ENCODE measurements around the gene OTP. TPM values are rescaled to one million over a fixed set of nuclear protein-coding genes. Genes with fewer than 3 reads are reported as not detected.

The OTP gene
- total and polyA plus RNA-seq, 2 donors (not counting 1 experiment from before 2014, with no cell fraction given), result 0.03 TPM; not detected in 1

GRCh38 chr5:77658662-77659061 is 20.1 kb upstream of the OTP start:
- Mint-ChIP-seq H3K27me3 (peaks cover 38% of the 10 kb centered on the region), H3K4me1 (no peaks in the 10 kb centered on the region), H3K4me3 (no peak overlapping the region), H3K9me3 (ENCODE audit: insufficient read depth) (no peaks in the 10 kb centered on the region), H3K27ac (no peak overlapping the region)
- H4K20me1 ChIP-seq (ENCODE audit: control insufficient read depth, insufficient read depth, low read length, poor library complexity, severe bottlenecking), result no peaks in the 10 kb centered on the region
- no peak overlapping the region for H2AFZ ChIP-seq (ENCODE audit: insufficient read depth, low read depth, low read length, poor library complexity, severe bottlenecking)
- H3K27ac ChIP-seq (ENCODE audit: low read length in 2 of 2), result no peak overlapping the region
- TF ChIP-seq, protein P1, sequence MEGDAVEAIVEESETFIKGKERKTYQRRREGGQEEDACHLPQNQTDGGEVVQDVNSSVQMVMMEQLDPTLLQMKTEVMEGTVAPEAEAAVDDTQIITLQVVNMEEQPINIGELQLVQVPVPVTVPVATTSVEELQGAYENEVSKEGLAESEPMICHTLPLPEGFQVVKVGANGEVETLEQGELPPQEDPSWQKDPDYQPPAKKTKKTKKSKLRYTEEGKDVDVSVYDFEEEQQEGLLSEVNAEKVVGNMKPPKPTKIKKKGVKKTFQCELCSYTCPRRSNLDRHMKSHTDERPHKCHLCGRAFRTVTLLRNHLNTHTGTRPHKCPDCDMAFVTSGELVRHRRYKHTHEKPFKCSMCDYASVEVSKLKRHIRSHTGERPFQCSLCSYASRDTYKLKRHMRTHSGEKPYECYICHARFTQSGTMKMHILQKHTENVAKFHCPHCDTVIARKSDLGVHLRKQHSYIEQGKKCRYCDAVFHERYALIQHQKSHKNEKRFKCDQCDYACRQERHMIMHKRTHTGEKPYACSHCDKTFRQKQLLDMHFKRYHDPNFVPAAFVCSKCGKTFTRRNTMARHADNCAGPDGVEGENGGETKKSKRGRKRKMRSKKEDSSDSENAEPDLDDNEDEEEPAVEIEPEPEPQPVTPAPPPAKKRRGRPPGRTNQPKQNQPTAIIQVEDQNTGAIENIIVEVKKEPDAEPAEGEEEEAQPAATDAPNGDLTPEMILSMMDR (IDR thresholded peaks at IDR 0.05), result no peak
- TF ChIP-seq EZH2 (IDR thresholded peaks at IDR 0.05; ENCODE audit: borderline replicate concordance, insufficient read depth, low read depth, low read length, poor library complexity, severe bottlenecking), result no peak
- no peaks in the 10 kb centered on the region for H3K79me2 ChIP-seq (ENCODE audit: control insufficient read depth, insufficient read depth, low read length)
- no peaks in the 10 kb centered on the region for H3K4me1 ChIP-seq (ENCODE audit: control insufficient read depth in 2 of 2, insufficient read depth in 2 of 2, low read length in 2 of 2)
- ChIA-PET POLR2A (no interaction called here), CTCF (no interaction called here)
- H3K9me3 ChIP-seq (ENCODE audit: control extremely low read depth in 1 of 3, control insufficient read depth in 2 of 3, insufficient read depth in 1 of 3, low read length in 2 of 3), result peaks cover 0 to 2% (median 1%) of the 10 kb centered on the region in 3 donors
- H3K4me2 ChIP-seq (replicated peaks; ENCODE audit: low read depth, low read length, poor library complexity, severe bottlenecking), result no peak overlapping the region
- ATAC-seq (ENCODE audit: low read depth) (no peak), DNase-seq (no peak)
- no peaks in the 10 kb centered on the region for H3K36me3 ChIP-seq (replicated peaks in 1 of 2; ENCODE audit: control extremely low read depth in 1 of 2, control insufficient read depth in 1 of 2, extremely low read depth in 1 of 2, insufficient read depth in 2 of 2, low read length in 1 of 2)
- H3K9ac ChIP-seq (ENCODE audit: low read length), result no peak overlapping the region
- intact Hi-C loops (cut with micrococcal nuclease), result no loop called here
- no peak overlapping the region for H3K4me3 ChIP-seq (ENCODE audit: control extremely low read depth in 1 of 5, extremely low read depth in 1 of 5, insufficient read depth in 1 of 5, low read depth in 2 of 5, low read length in 4 of 5)
- H3K27me3 ChIP-seq (replicated peaks in 1 of 4; ENCODE audit: control extremely low read depth in 1 of 4, control insufficient read depth in 3 of 4, insufficient read depth in 4 of 4, low read length in 3 of 4), result peaks cover 0 to 5% (median 0%) of the 10 kb centered on the region in 4 experiments

- ATAC-seq (ENCODE audit: low read depth) (no peak), DNase-seq (no peak)
- WGBS (ENCODE audit: insufficient coverage), result 100% methylated on average over 1 of the region's 2 CpGs
- Mint-ChIP-seq H3K27ac (no peak overlapping the region), H3K27me3 (peaks cover 66% of the 10 kb centered on the region), H3K4me3 (no peak overlapping the region), H3K4me1 (no peaks in the 10 kb centered on the region), H3K9me3 (ENCODE audit: insufficient read depth) (no peaks in the 10 kb centered on the region)
- CTCF ChIA-PET, result no interaction called here
- intact Hi-C loops (cut with micrococcal nuclease), result no loop called here
- POLR2A ChIA-PET, result no interaction called here
- no peaks in the 10 kb centered on the region for H3K4me1 ChIP-seq (ENCODE audit: control insufficient read depth in 2 of 2, insufficient read depth in 2 of 2, low read length in 2 of 2)
- H3K79me2 ChIP-seq (ENCODE audit: control insufficient read depth, insufficient read depth, low read length), result no peaks in the 10 kb centered on the region
- H3K27me3 ChIP-seq (replicated peaks in 1 of 4; ENCODE audit: control extremely low read depth in 1 of 4, control insufficient read depth in 3 of 4, insufficient read depth in 4 of 4, low read length in 3 of 4), result peaks cover 2 to 45% (median 16%) of the 10 kb centered on the region in 4 experiments
- no peaks in the 10 kb centered on the region for H3K36me3 ChIP-seq (replicated peaks in 1 of 2; ENCODE audit: control extremely low read depth in 1 of 2, control insufficient read depth in 1 of 2, extremely low read depth in 1 of 2, insufficient read depth in 2 of 2, low read length in 1 of 2)
- TF ChIP-seq, protein P1 (IDR thresholded peaks at IDR 0.05), result no peak
- no peak for TF ChIP-seq EZH2 (IDR thresholded peaks at IDR 0.05; ENCODE audit: borderline replicate concordance, insufficient read depth, low read depth, low read length, poor library complexity, severe bottlenecking)
- H3K9ac ChIP-seq (ENCODE audit: low read length), result no peak overlapping the region
- no peak overlapping the region for H2AFZ ChIP-seq (ENCODE audit: insufficient read depth, low read depth, low read length, poor library complexity, severe bottlenecking)
- H3K4me3 ChIP-seq (ENCODE audit: control extremely low read depth in 1 of 5, extremely low read depth in 1 of 5, insufficient read depth in 1 of 5, low read depth in 2 of 5, low read length in 4 of 5), result no peak overlapping the region
- H3K27ac ChIP-seq (ENCODE audit: low read length in 2 of 2), result no peak overlapping the region
- H4K20me1 ChIP-seq (ENCODE audit: control insufficient read depth, insufficient read depth, low read length, poor library complexity, severe bottlenecking), result no peaks in the 10 kb centered on the region
- no peak overlapping the region for H3K4me2 ChIP-seq (replicated peaks; ENCODE audit: low read depth, low read length, poor library complexity, severe bottlenecking)
- H3K9me3 ChIP-seq (ENCODE audit: control extremely low read depth in 1 of 3, control insufficient read depth in 2 of 3, insufficient read depth in 1 of 3, low read length in 2 of 3), result peaks cover 0 to 2% (median 1%) of the 10 kb centered on the region in 3 donors
Measured at GRCh38 chr5:77651343-77651742, 12.8 kb upstream of the OTP start.
